B cell (primary cell): ENCODE results near the gene SUMO2.
"Not testable (repeated sequence)": the region's sequence is repeated elsewhere in the genome, so short reads cannot be mapped to it uniquely, and the experiment has no call there.

ENCODE experiments used
- EZH2 ChIP-seq: IDR thresholded peaks from 2 replicates; pipeline ENCODE4 v1.6.1; 2012; ENCODE audit warnings: borderline replicate concordance, low read depth, mild to moderate bottlenecking, moderate library complexity, low read length; ENCODE audit not compliant: insufficient read depth, poor library complexity, severe bottlenecking
- TF ChIP-seq, protein P1 (sequence below): fragments of 200-600 bp; IDR thresholded peaks from one replicate; pipeline ENCODE4 v1.8.0; 2022; ENCODE audit warnings: antibody characterized with exemption, mild to moderate bottlenecking

DNA sequence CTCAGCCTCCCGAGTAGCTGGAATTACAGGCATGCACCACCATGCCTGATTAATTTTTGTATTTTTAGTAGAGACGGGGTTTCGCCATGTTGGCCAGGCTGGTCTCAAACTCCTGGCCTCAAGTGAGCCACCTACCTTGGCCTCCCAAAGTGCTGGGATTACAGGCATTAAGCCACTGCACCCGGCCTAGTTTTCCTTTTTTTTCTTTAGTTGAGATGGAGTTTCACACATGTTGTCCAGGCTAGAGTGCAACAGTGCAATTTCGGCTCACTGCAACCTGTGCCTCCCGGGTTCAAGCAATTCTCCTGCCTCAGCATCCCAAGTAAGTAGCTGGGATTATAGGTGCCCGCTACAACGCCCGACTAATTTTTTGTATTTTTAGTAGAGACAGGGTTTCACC lies 45.0 kb downstream of the SUMO2 start:
- TF ChIP-seq, protein P1, sequence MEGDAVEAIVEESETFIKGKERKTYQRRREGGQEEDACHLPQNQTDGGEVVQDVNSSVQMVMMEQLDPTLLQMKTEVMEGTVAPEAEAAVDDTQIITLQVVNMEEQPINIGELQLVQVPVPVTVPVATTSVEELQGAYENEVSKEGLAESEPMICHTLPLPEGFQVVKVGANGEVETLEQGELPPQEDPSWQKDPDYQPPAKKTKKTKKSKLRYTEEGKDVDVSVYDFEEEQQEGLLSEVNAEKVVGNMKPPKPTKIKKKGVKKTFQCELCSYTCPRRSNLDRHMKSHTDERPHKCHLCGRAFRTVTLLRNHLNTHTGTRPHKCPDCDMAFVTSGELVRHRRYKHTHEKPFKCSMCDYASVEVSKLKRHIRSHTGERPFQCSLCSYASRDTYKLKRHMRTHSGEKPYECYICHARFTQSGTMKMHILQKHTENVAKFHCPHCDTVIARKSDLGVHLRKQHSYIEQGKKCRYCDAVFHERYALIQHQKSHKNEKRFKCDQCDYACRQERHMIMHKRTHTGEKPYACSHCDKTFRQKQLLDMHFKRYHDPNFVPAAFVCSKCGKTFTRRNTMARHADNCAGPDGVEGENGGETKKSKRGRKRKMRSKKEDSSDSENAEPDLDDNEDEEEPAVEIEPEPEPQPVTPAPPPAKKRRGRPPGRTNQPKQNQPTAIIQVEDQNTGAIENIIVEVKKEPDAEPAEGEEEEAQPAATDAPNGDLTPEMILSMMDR = not testable (repeated sequence)
- TF ChIP-seq EZH2 = not testable (repeated sequence)
